ENCODE data around the gene ADAMTS7. TPM values are rescaled to one million over a fixed set of nuclear protein-coding genes. Genes with fewer than 3 reads are reported as not detected.

ADAMTS7 gene
- total and polyA plus RNA-seq, 2 of the 13 experiments (the other 11 are each of a cell fraction or from before 2014, with no cell fraction given), result 0.09 to 0.12 TPM

- no peak overlapping the region for H2AFZ ChIP-seq (ENCODE audit: low read length)
- H3K9me3 ChIP-seq (ENCODE audit: low read length), result no peaks in the 10 kb centered on the region
- ATAC-seq, result no peak
- no peak overlapping the region for H3K4me3 ChIP-seq (replicated peaks in 1 of 3; ENCODE audit: insufficient read depth in 1 of 3, low read depth in 2 of 3, low read length in 3 of 3)
- BruUV-seq (replicated peaks), result no TSS peak
- no peak for DNase-seq (ENCODE audit: low spot score)
- TF ChIP-seq HMGXB4 (CRISPR knock-in tag; IDR thresholded peaks at IDR 0.05; ENCODE audit: borderline replicate concordance in 1 of 2, low read depth in 1 of 2) (no peak), MYNN (CRISPR knock-in tag; IDR thresholded peaks at IDR 0.05; ENCODE audit: low read depth) (no peak), HMG20A (CRISPR knock-in tag; IDR thresholded peaks at IDR 0.05; ENCODE audit: borderline replicate concordance) (no peak), SMC3 (IDR thresholded peaks at IDR 0.05; ENCODE audit: low read length) (no peak), CBX1 (IDR thresholded peaks at IDR 0.05; ENCODE audit: low read depth) (no peak), MIER2 (CRISPR knock-in tag; IDR thresholded peaks at IDR 0.05) (no peak), MYC (CRISPR knock-in tag; IDR thresholded peaks at IDR 0.05; ENCODE audit: borderline replicate concordance) (no peak), SRY (CRISPR knock-in tag; IDR thresholded peaks at IDR 0.05) (no peak), RAD21 (CRISPR knock-in tag; IDR thresholded peaks at IDR 0.05) (no peak), ZBTB2 (CRISPR knock-in tag; IDR thresholded peaks at IDR 0.05; ENCODE audit: low read depth) (no peak), EED (CRISPR knock-in tag; IDR thresholded peaks at IDR 0.05) (no peak), ZNF75D (CRISPR knock-in tag; IDR thresholded peaks at IDR 0.05; ENCODE audit: borderline replicate concordance) (no peak), NRL (CRISPR knock-in tag; IDR thresholded peaks at IDR 0.05; ENCODE audit: borderline replicate concordance) (no peak), ZNF20 (CRISPR knock-in tag; IDR thresholded peaks at IDR 0.05) (no peak), KDM1A (CRISPR knock-in tag; IDR thresholded peaks at IDR 0.05) (no peak), POLR2G (IDR thresholded peaks at IDR 0.05; ENCODE audit: low read depth, low read length) (no peak), ZNF781 (CRISPR knock-in tag; IDR thresholded peaks at IDR 0.05; ENCODE audit: borderline replicate concordance, not compliant biosample characterization) (no peak), ZNF512 (CRISPR knock-in tag; IDR thresholded peaks at IDR 0.05) (no peak), ZNF552 (CRISPR knock-in tag; IDR thresholded peaks at IDR 0.05; ENCODE audit: borderline replicate concordance) (no peak)
- H3K27ac ChIP-seq (ENCODE audit: extremely low read length, insufficient read depth, low read length), result no peak overlapping the region
- no peaks in the 10 kb centered on the region; a peak in 1 of 5 replicates for H3K27me3 ChIP-seq (ENCODE audit: control insufficient read depth in 1 of 2, insufficient read depth in 2 of 2, low read length in 2 of 2)
- intact Hi-C loops (cut with micrococcal nuclease; ENCODE audit: unreplicated experiment) (no loop called here), in situ Hi-C loops (cut with HindIII; ENCODE audit: extremely low pct_ligation_motif_present, low pct_unique_long_range_greater_than_20kb) (loop anchor here (10.0 kb wide), 1 partner anchor 411 kb away; no protein-coding TSS in a partner anchor)
- no peaks in the 10 kb centered on the region for H4K20me1 ChIP-seq (ENCODE audit: insufficient read depth, low read length)
- peaks cover 6% of the 10 kb centered on the region for H3K4me1 ChIP-seq (ENCODE audit: insufficient read depth, low read length)
- H3K9ac ChIP-seq (ENCODE audit: insufficient read depth, low read depth, low read length), result no peak overlapping the region
- H3K4me2 ChIP-seq (ENCODE audit: low read depth, low read length), result no peak overlapping the region
- ChIA-PET CTCF (ENCODE audit: low intra/inter-chr PET ratio, low total read pairs) (no interaction called here), POLR2A (no interaction called here)
- no peaks in the 10 kb centered on the region for H3K79me2 ChIP-seq (ENCODE audit: insufficient read depth, low read length)
- FAIRE-seq, result no peak
- H3K36me3 ChIP-seq (replicated peaks in 1 of 2; ENCODE audit: control insufficient read depth in 1 of 2, insufficient read depth in 2 of 2, low read length in 2 of 2), result no peaks in the 10 kb centered on the region
- 3% methylated on average over 2 of the region's 2 CpGs for WGBS (ENCODE audit: low lambda C conversion rate)
Observed at GRCh38 chr15:78715930-78716329, 95.3 kb downstream of the ADAMTS7 start.
